HPDE6-E6E7 (cell line): Measurements from ENCODE around the gene KCNK18.

ENCODE experiments used
- DNase-seq: peaks from one replicate; pipeline ENCODE4 v3.0.0; 2011; ENCODE audit warnings: missing footprints; ENCODE audit errors: extremely low spot score

The KCNK18 gene

GRCh38 chr10:117197189-117197588 is at the start of gene KCNK18:
KCNK18 (plus strand) TSS chr10:117197489; CDS start chr10:117197489, 0 bp downstream.
- DNase-seq, result no peak

GRCh38 chr10:117148284-117148683 is 49.0 kb upstream of the KCNK18 start:
- DNase-seq, result no peak

GRCh38 chr10:117152668-117153067 is 44.6 kb upstream of the KCNK18 start:
- no peak for DNase-seq

GRCh38 chr10:117158297-117158696 is 39.0 kb upstream of the KCNK18 start:
- DNase-seq, result no peak

GRCh38 chr10:117159390-117159789 is 37.9 kb upstream of the KCNK18 start:
- no peak for DNase-seq

GRCh38 chr10:117160567-117160966 is 36.7 kb upstream of the KCNK18 start:
- DNase-seq, result no peak

- DNase-seq, result no peak
Observed at GRCh38 chr10:117161386-117162033, 35.8 kb upstream of the KCNK18 start.

- no peak for DNase-seq
Observed at GRCh38 chr10:117162093-117163060, 34.9 kb upstream of the KCNK18 start.

- no peak for DNase-seq
Observed at GRCh38 chr10:117163061-117163953, 34.0 kb upstream of the KCNK18 start.

GRCh38 chr10:117163954-117164548 is 33.2 kb upstream of the KCNK18 start:
- no peak for DNase-seq

GRCh38 chr10:117164592-117165537 is 32.4 kb upstream of the KCNK18 start:
- no peak for DNase-seq

- peak; percentile 57 for DNase-seq
Observed at GRCh38 chr10:117165538-117166417, 31.5 kb upstream of the KCNK18 start.

- DNase-seq, result peak; percentile 37
Observed at GRCh38 chr10:117166418-117167345, 30.6 kb upstream of the KCNK18 start.

- DNase-seq, result no peak
Observed at GRCh38 chr10:117167346-117167788, 29.9 kb upstream of the KCNK18 start.

GRCh38 chr10:117167789-117168674 is 29.3 kb upstream of the KCNK18 start:
- peak; percentile 29 for DNase-seq

- no peak for DNase-seq
Observed at GRCh38 chr10:117168729-117169128, 28.6 kb upstream of the KCNK18 start.

GRCh38 chr10:117169480-117169879 is 27.8 kb upstream of the KCNK18 start:
- no peak for DNase-seq
